ENCODE results near the gene YOD1.

Gene YOD1

GRCh38 chr1:207089627-207090355 is 38.8 kb upstream of the YOD1 start:
- TF ChIP-seq POLR2AphosphoS5 (IDR thresholded peaks at IDR 0.05; ENCODE audit: low read depth, low read length) (no peak), FOXP2 (optimal IDR thresholded peaks at IDR 0.05; ENCODE audit: borderline replicate concordance, extremely low read depth, extremely low read length, insufficient read depth) (no peak), REST (IDR thresholded peaks at IDR 0.05; ENCODE audit: insufficient read depth in 1 of 2, low read depth in 2 of 2, low read length in 2 of 2) (no peak), TAF1 (IDR thresholded peaks at IDR 0.05; ENCODE audit: borderline replicate concordance, insufficient read depth, low read length) (no peak), SIN3A (IDR thresholded peaks at IDR 0.05; ENCODE audit: borderline replicate concordance, insufficient read depth, low read length) (no peak)

GRCh38 chr1:207088701-207089626 is 38.0 kb upstream of the YOD1 start, which contains the start of gene C4BPB:
Gene C4BPB, plus strand, starts transcription at chr1:207088860. Its CDS starts 672 bp downstream, at chr1:207089532.
- no peak for TF ChIP-seq POLR2AphosphoS5 (IDR thresholded peaks at IDR 0.05; ENCODE audit: low read depth, low read length)
- TF ChIP-seq FOXP2 (optimal IDR thresholded peaks at IDR 0.05; ENCODE audit: borderline replicate concordance, extremely low read depth, extremely low read length, insufficient read depth): no peak
- no peak for TF ChIP-seq TAF1 (IDR thresholded peaks at IDR 0.05; ENCODE audit: borderline replicate concordance, insufficient read depth, low read length)
- no peak for TF ChIP-seq REST (IDR thresholded peaks at IDR 0.05; ENCODE audit: insufficient read depth in 1 of 2, low read depth in 2 of 2, low read length in 2 of 2)
- TF ChIP-seq SIN3A (IDR thresholded peaks at IDR 0.05; ENCODE audit: borderline replicate concordance, insufficient read depth, low read length): no peak

GRCh38 chr1:207088161-207088560 is 37.2 kb upstream of the YOD1 start:
- TF ChIP-seq FOXP2 (optimal IDR thresholded peaks at IDR 0.05; ENCODE audit: borderline replicate concordance, extremely low read depth, extremely low read length, insufficient read depth): no peak
- no peak for TF ChIP-seq REST (IDR thresholded peaks at IDR 0.05; ENCODE audit: insufficient read depth in 1 of 2, low read depth in 2 of 2, low read length in 2 of 2)
- no peak for TF ChIP-seq POLR2AphosphoS5 (IDR thresholded peaks at IDR 0.05; ENCODE audit: low read depth, low read length)
- TF ChIP-seq SIN3A (IDR thresholded peaks at IDR 0.05; ENCODE audit: borderline replicate concordance, insufficient read depth, low read length): no peak
- TF ChIP-seq TAF1 (IDR thresholded peaks at IDR 0.05; ENCODE audit: borderline replicate concordance, insufficient read depth, low read length): no peak

GRCh38 chr1:207085887-207086286 is 34.9 kb upstream of the YOD1 start:
- TF ChIP-seq POLR2AphosphoS5 (IDR thresholded peaks at IDR 0.05; ENCODE audit: low read depth, low read length): no peak
- no peak for TF ChIP-seq FOXP2 (optimal IDR thresholded peaks at IDR 0.05; ENCODE audit: borderline replicate concordance, extremely low read depth, extremely low read length, insufficient read depth)
- no peak for TF ChIP-seq SIN3A (IDR thresholded peaks at IDR 0.05; ENCODE audit: borderline replicate concordance, insufficient read depth, low read length)

- TF ChIP-seq FOXP2 (optimal IDR thresholded peaks at IDR 0.05; ENCODE audit: borderline replicate concordance, extremely low read depth, extremely low read length, insufficient read depth) (no peak), REST (IDR thresholded peaks at IDR 0.05; ENCODE audit: insufficient read depth in 1 of 2, low read depth in 2 of 2, low read length in 2 of 2) (no peak), TAF1 (IDR thresholded peaks at IDR 0.05; ENCODE audit: borderline replicate concordance, insufficient read depth, low read length) (no peak), SIN3A (IDR thresholded peaks at IDR 0.05; ENCODE audit: borderline replicate concordance, insufficient read depth, low read length) (no peak)
Observed at GRCh38 chr1:207084701-207085180, 33.7 kb upstream of the YOD1 start.
